GM18508 (cell line): ENCODE data around the gene PCBD2.
"Not testable (repeated sequence)": the region's sequence is repeated elsewhere in the genome, so short reads cannot be mapped to it uniquely, and the experiment has no call there.

Source experiments
- ATAC-seq: cut with Tn5 transposase; IDR thresholded peaks from one replicate; pipeline ENCODE4 v1.9.1; 2021; ENCODE audit warnings: moderate number of reproducible peaks; ENCODE audit not compliant: insufficient read depth, unreplicated experiment

The PCBD2 gene

GRCh38 chr5:134949316-134949715, 44.4 kb downstream of the PCBD2 start:
- ATAC-seq: no peak

- ATAC-seq: no peak
Observed at GRCh38 chr5:134957920-134958608, 53.1 kb downstream of the PCBD2 start.

- no peak for ATAC-seq
Observed at GRCh38 chr5:134958755-134959154, 53.8 kb downstream of the PCBD2 start.

- ATAC-seq: no peak
Observed at GRCh38 chr5:134963098-134963497, 58.2 kb downstream of the PCBD2 start.

GRCh38 chr5:134964359-134965270, 59.7 kb downstream of the PCBD2 start:
- ATAC-seq: no peak

GRCh38 chr5:134965271-134965825, 60.4 kb downstream of the PCBD2 start:
- no peak for ATAC-seq

- no peak for ATAC-seq
Observed at GRCh38 chr5:134967607-134968006, 62.7 kb downstream of the PCBD2 start, which contains the start of gene CATSPER3. TSS of gene CATSPER3 (plus strand) at chr5:134967907. CDS start at chr5:134967992, 85 bp downstream.

GRCh38 chr5:134968055-134968454, 63.1 kb downstream of the PCBD2 start:
- no peak for ATAC-seq

- ATAC-seq: no peak
Observed at GRCh38 chr5:134969166-134969565, 64.2 kb downstream of the PCBD2 start.

- no peak for ATAC-seq
Observed at GRCh38 chr5:134975078-134975715, 70.3 kb downstream of the PCBD2 start.

GRCh38 chr5:134975843-134976242, 70.9 kb downstream of the PCBD2 start:
- no peak for ATAC-seq

- no peak for ATAC-seq
Observed at GRCh38 chr5:134976841-134977240, 71.9 kb downstream of the PCBD2 start.

GRCh38 chr5:134979416-134979815, 74.5 kb downstream of the PCBD2 start:
- ATAC-seq: no peak

GRCh38 chr5:134982230-134982629, 77.3 kb downstream of the PCBD2 start:
- ATAC-seq: no peak

- ATAC-seq: no peak
Observed at GRCh38 chr5:134989266-134989830, 84.4 kb downstream of the PCBD2 start.

- ATAC-seq: not testable (repeated sequence)
Observed at GRCh38 chr5:134990183-134990582, 85.3 kb downstream of the PCBD2 start.

- no peak for ATAC-seq
Observed at GRCh38 chr5:134992148-134992547, 87.2 kb downstream of the PCBD2 start.

- no peak for ATAC-seq
Observed at GRCh38 chr5:134993161-134993560, 88.2 kb downstream of the PCBD2 start.

- no peak for ATAC-seq
Observed at GRCh38 chr5:134994560-134995156, 89.7 kb downstream of the PCBD2 start.

GRCh38 chr5:134995850-134996402, 91.0 kb downstream of the PCBD2 start:
- no peak for ATAC-seq
